Umbilical cord (tissue), 2 donors: ENCODE measurements around the gene ABT1. TPM values are rescaled to one million over a fixed set of nuclear protein-coding genes. Genes with fewer than 3 reads are reported as not detected.
A peak's percentile ranks its signal among the peaks of the same experiment; 100 is the strongest.
"Not testable (repeated sequence)": the region's sequence is repeated elsewhere in the genome, so short reads cannot be mapped to it uniquely, and the experiment has no call there.

Source experiments
- DNase-seq: peaks from one replicate; pipeline ENCODE4 v3.0.0-alpha.2; 2015; ENCODE audit warnings: low spot score
- total RNA-seq: library from RNA; depleted of rRNA; stranded (reverse); fragments of >200 nt; gene quantifications from one replicate; pipeline ENCODE4 v1.2.3, GENCODE V29; 2014; ENCODE audit warnings: low replicate concordance; ENCODE audit not compliant: insufficient read depth

The ABT1 gene
- 5.1 TPM for total RNA-seq

GRCh38 chr6:26596579-26597388, at the start of gene ABT1:
ABT1 (plus strand) TSS chr6:26596953; CDS start chr6:26596983, 30 bp downstream.
- peak; percentile 99 for DNase-seq

- DNase-seq, result not testable (repeated sequence)
Observed at GRCh38 chr6:26547363-26547762, 49.4 kb upstream of the ABT1 start.

GRCh38 chr6:26550250-26550993, 46.3 kb upstream of the ABT1 start:
- DNase-seq, result peak; percentile 74

- DNase-seq, result no peak
Observed at GRCh38 chr6:26552205-26552604, 44.5 kb upstream of the ABT1 start.

GRCh38 chr6:26552640-26553188, 44.0 kb upstream of the ABT1 start:
- DNase-seq, result no peak

- DNase-seq, result peak; percentile 78
Observed at GRCh38 chr6:26553264-26553634, 43.5 kb upstream of the ABT1 start.

GRCh38 chr6:26553635-26554446, 42.9 kb upstream of the ABT1 start:
- peak; percentile 88 for DNase-seq

GRCh38 chr6:26554447-26554696, 42.4 kb upstream of the ABT1 start:
- no peak for DNase-seq

GRCh38 chr6:26554697-26555504, 41.9 kb upstream of the ABT1 start:
- peak; percentile 69 for DNase-seq

- DNase-seq, result no peak
Observed at GRCh38 chr6:26555505-26556262, 41.1 kb upstream of the ABT1 start.

- DNase-seq, result peak; percentile 73
Observed at GRCh38 chr6:26556263-26557070, 40.3 kb upstream of the ABT1 start.

GRCh38 chr6:26561533-26562466, 35.0 kb upstream of the ABT1 start:
- no peak for DNase-seq

- DNase-seq, result no peak
Observed at GRCh38 chr6:26563488-26563887, 33.3 kb upstream of the ABT1 start.

GRCh38 chr6:26568601-26569432, 27.9 kb upstream of the ABT1 start:
- peak; percentile 97 for DNase-seq

- DNase-seq, result no peak
Observed at GRCh38 chr6:26569433-26569764, 27.4 kb upstream of the ABT1 start.

GRCh38 chr6:26570027-26570809, 26.5 kb upstream of the ABT1 start:
- DNase-seq, result no peak
